A673 (cell line): ENCODE data around the gene ARID3C. TPM values are rescaled to one million over a fixed set of nuclear protein-coding genes. Genes with fewer than 3 reads are reported as not detected.

Experiments used
- BruUV-seq: library from RNA; stranded (reverse); fragments of 400-500 nt; replicated peaks from 2 replicates; lab custom pipeline; 2021; lab: Mats Ljungman, UMichigan
- CTCF ChIA-PET: fragments of 300-600 bp; sonication (Branson Sonifier 250); formaldehyde crosslinking; loops from one replicate; lab custom pipeline; 2022; ENCODE audit warnings: antibody characterized with exemption; lab: Charles Lee
- POLR2A ChIA-PET: fragments of 300-600 bp; sonication (Branson Sonifier 250); formaldehyde crosslinking; loops from one replicate; lab custom pipeline; 2022; ENCODE audit warnings: antibody characterized with exemption; ENCODE audit not compliant: low non-redundant PET; lab: Charles Lee
- DNase-seq: peaks from one replicate; pipeline ENCODE4 v3.0.0-alpha.2; 2015; ENCODE audit warnings: low spot score
- H3K27ac ChIP-seq: fragments of 200-600 bp; sonication (generic); 2 replicates; pipeline ENCODE4 v1.5.1; 2016; ENCODE audit warnings: mixed run types, low read depth, mild to moderate bottlenecking, mixed read lengths, antibody characterized with exemption, low read length; ENCODE audit not compliant: poor library complexity, severe bottlenecking
- H3K27me3 ChIP-seq: fragments of 200-600 bp; sonication (generic); replicated peaks from 2 replicates; pipeline ENCODE4 v1.6.1; 2017; ENCODE audit warnings: mixed run types, low read depth, mild to moderate bottlenecking, mixed read lengths, antibody characterized with exemption, low read length; ENCODE audit not compliant: insufficient read depth, poor library complexity
- H3K36me3 ChIP-seq: fragments of 200-600 bp; sonication (generic); 2 replicates; pipeline ENCODE4 v1.6.1; 2016; ENCODE audit warnings: mixed run types, mild to moderate bottlenecking, mixed read lengths, antibody characterized with exemption, low read length; ENCODE audit not compliant: insufficient read depth, poor library complexity, severe bottlenecking
- H3K4me1 ChIP-seq: fragments of 200-600 bp; sonication (generic); 2 replicates; pipeline ENCODE4 v1.6.1; 2017; ENCODE audit warnings: mixed run types, mild to moderate bottlenecking, mixed read lengths, antibody characterized with exemption, low read length; ENCODE audit not compliant: insufficient read depth, poor library complexity, severe bottlenecking
- H3K4me3 ChIP-seq: fragments of 200-600 bp; sonication (generic); 2 replicates; pipeline ENCODE4 v1.5.1; 2016; ENCODE audit warnings: low read depth, mixed run types, mild to moderate bottlenecking, mixed read lengths, low read length; ENCODE audit not compliant: poor library complexity, severe bottlenecking
- H3K9me3 ChIP-seq: fragments of 200-600 bp; sonication (generic); 2 replicates; pipeline ENCODE4 v1.6.1; 2016; ENCODE audit warnings: mixed run types, low read depth, mild to moderate bottlenecking, mixed read lengths, antibody characterized with exemption, low read length; ENCODE audit not compliant: poor library complexity, severe bottlenecking
- CTCF ChIP-seq: fragments of 300-800, 200-600 bp; sonication (generic); conservative IDR thresholded peaks from 2 replicates; pipeline ENCODE4 v1.5.1; 2017; ENCODE audit warnings: low read depth, mild to moderate bottlenecking, antibody characterized with exemption, low read length, moderate library complexity, mixed read lengths
- EZH2 ChIP-seq: fragments of 200-600 bp; sonication (generic); IDR thresholded peaks from 2 replicates; pipeline ENCODE4 v1.6.1; 2017; ENCODE audit warnings: borderline replicate concordance, low read depth, mild to moderate bottlenecking, mixed read lengths, antibody characterized with exemption, low read length; ENCODE audit not compliant: poor library complexity, severe bottlenecking
- intact Hi-C: fragments of 100-400 bp; cut with micrococcal nuclease; formaldehyde crosslinking; loops from one replicate; pipeline ENCODE4 v1.10.0; 2022; ENCODE audit not compliant: unreplicated experiment
- total RNA-seq: library from RNA; stranded (reverse); gene quantifications from 2 replicates; pipeline ENCODE4 v1.2.3, GENCODE V29; 2021

Gene ARID3C
- total RNA-seq, 1 experiment from 2014 or later, result not detected

GRCh38 chr9:34588671-34589635 is 39.9 kb downstream of the ARID3C start:
- Histone ChIP-seq H3K27me3 (peaks cover 45% of the 10 kb centered on the region), H3K4me1 (peaks cover 15% of the 10 kb centered on the region), H3K9me3 (no peaks in the 10 kb centered on the region), H3K4me3 (peak overlapping the region; percentile 60), H3K36me3 (no peaks in the 10 kb centered on the region), H3K27ac (no peak overlapping the region)
- TF ChIP-seq CTCF (no peak), EZH2 (no peak)
- CTCF ChIA-PET, result interaction anchor here (0.8 to 1.3 kb wide), 2 partner anchors 184 to 185 kb away, joined by 3 to 4 read pairs; no protein-coding TSS in a partner anchor
- no peak for DNase-seq
- intact Hi-C loops, result no loop called here
- BruUV-seq, result no TSS peak
- POLR2A ChIA-PET, result no interaction called here

GRCh38 chr9:34587271-34587670 is 41.6 kb downstream of the ARID3C start:
- H3K9me3 ChIP-seq, result no peaks in the 10 kb centered on the region
- H3K4me1 ChIP-seq, result peaks cover 15% of the 10 kb centered on the region
- DNase-seq, result no peak
- no peak overlapping the region for H3K4me3 ChIP-seq
- intact Hi-C loops, result no loop called here
- H3K27me3 ChIP-seq, result peaks cover 39% of the 10 kb centered on the region
- ChIA-PET CTCF (interaction anchor here (0.8 to 1.2 kb wide), 2 partner anchors 39 to 208 kb away, joined by 3 read pairs; no protein-coding TSS in a partner anchor), POLR2A (no interaction called here)
- no peak for TF ChIP-seq EZH2
- no peak for TF ChIP-seq CTCF
- H3K27ac ChIP-seq, result no peak overlapping the region
- no TSS peak for BruUV-seq
- no peaks in the 10 kb centered on the region for H3K36me3 ChIP-seq

GRCh38 chr9:34585946-34586669 is 42.8 kb downstream of the ARID3C start:
- H3K4me3 ChIP-seq, result no peak overlapping the region
- no peaks in the 10 kb centered on the region for H3K9me3 ChIP-seq
- intact Hi-C loops, result no loop called here
- BruUV-seq, result no TSS peak
- no peak for DNase-seq
- no peak for TF ChIP-seq EZH2
- peaks cover 14% of the 10 kb centered on the region for H3K4me1 ChIP-seq
- CTCF ChIA-PET, result no interaction called here
- POLR2A ChIA-PET, result no interaction called here
- peaks cover 37% of the 10 kb centered on the region for H3K27me3 ChIP-seq
- H3K27ac ChIP-seq, result no peak overlapping the region
- no peaks in the 10 kb centered on the region for H3K36me3 ChIP-seq
